GM21447 (cell line): ENCODE results near the gene WFDC11.
"Not testable (repeated sequence)": the region's sequence is repeated elsewhere in the genome, so short reads cannot be mapped to it uniquely, and the experiment has no call there.

Experiments
- ATAC-seq: cut with Tn5 transposase; IDR thresholded peaks from one replicate; pipeline ENCODE4 v1.9.1; 2021; ENCODE audit not compliant: unreplicated experiment

The WFDC11 gene

DNA sequence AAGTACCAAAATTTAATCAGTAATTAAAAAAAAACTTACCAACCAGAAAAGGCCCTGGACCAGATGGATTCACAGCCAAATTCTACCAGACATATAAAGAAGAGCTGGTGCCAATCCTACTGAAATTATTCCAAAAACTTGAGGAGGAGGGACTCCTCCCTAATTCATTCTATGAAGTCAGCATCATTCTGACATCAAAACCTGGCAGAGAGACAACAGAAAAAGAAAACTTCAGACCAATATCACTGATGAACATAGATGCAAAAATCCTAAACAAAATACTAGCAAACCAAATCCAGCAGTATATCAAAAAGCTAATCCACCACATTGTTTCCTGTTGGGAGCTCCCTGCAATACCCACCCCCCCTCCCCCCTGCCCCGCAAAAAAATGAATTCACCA is at the start of gene WFDC11:
WFDC11 (minus strand) TSS at position 101 of the 400 bp plus-strand sequence. CDS start 19,639 bp downstream, outside the sequence.
- no peak for ATAC-seq

DNA sequence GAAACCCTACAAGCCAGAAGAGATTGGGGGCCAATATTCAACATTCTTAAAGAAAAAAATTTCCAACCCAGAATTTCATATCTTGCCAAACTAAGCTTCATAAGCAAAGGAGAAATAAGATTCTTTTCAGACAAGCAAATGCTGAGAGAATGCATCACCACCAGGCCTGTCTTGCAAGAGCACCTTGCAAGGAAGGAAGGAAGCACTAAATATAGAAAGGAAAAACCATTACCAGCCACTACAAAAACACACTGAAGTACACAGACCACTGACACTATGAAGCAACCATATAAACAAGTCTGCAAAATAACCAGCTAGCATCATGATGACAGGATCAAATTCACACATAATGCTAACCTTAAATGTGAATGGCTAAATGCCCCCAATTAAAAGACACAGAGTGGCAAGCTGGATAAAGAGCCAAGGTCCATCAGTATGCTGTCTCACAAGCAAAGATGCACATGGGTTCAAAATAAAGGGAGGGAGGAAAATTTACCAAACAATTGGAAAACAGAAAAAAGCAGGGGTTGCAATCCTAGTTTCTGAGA is 46.2 kb upstream of the WFDC11 start:
- ATAC-seq, result not testable (repeated sequence)

DNA sequence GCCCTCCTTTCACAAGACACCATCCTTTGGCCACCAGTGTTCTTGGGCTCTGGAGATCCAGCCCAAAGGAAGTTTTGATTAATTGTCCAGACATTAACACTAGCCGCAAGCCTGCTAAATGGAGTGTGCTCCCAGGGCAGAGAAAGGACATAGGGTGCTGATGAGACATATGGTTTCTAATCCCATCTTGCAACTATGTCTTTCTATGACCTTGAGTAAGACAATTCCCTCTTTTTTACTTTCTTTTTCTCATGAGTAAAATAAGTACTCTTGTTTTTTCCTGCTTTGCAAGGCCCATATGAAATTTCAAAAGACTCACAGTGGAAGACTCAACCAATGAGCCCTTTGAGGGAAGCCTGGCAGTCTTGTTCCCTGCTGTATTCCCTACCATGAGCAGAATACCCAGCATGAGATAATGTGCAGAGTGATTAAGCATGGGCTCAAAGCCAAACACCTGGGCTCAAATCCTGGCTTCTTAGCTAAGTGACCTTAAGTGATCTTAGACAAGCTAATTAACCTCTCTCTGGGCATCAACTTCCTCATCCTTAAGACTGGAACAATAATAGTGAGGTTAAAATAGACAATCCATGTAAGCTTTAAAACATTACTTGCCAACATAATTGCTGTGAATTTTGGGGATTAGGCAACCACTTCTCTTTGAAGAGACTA is 35.1 kb upstream of the WFDC11 start, which contains the start of gene WFDC10B:
WFDC10B (minus strand) TSS at position 51 of the 669 bp plus-strand sequence. CDS start 19,027 bp downstream, outside the sequence.
- ATAC-seq, result no peak

DNA sequence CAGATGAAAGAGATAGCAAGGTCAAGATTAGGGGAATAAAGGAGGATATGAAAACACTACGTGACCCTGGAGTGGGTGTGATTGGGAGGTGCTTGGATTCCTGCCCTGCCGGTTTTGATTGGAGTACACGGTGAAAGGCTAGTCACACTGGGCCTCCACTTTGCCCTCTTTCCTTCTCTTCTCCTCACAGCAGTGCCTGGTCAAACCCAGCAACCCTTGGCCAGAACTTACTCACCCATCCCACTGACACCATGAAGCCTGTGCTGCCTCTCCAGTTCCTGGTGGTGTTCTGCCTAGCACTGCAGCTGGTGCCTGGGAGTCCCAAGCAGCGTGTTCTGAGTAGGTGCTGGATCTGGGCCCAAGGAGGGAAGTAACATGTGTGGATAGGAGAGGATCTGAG is 31.8 kb upstream of the WFDC11 start, which contains the start of gene WFDC13:
WFDC13 (plus strand) TSS at position 166 of the 400 bp plus-strand sequence; CDS start at position 252, 86 bp downstream.
- no peak for ATAC-seq

DNA sequence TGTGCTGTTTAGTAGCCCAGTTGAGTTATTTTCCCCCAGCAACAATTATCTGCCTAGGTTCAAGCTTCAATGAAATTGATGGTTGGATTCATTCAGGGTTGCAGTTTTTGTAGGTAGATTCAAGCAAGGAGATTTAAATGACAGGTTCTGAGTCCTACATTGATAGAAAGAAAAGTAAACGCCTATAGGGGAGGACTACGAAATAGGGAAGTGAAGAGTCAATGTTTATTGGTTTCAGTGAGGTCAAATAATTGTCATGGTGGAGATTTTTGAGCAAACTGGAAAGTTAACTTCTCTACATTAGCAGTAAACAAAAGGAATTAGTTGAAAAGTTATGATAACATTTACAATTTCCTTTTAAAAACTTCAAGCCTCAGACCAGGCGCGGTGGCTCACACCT is 31.1 kb upstream of the WFDC11 start:
- ATAC-seq, result no peak

DNA sequence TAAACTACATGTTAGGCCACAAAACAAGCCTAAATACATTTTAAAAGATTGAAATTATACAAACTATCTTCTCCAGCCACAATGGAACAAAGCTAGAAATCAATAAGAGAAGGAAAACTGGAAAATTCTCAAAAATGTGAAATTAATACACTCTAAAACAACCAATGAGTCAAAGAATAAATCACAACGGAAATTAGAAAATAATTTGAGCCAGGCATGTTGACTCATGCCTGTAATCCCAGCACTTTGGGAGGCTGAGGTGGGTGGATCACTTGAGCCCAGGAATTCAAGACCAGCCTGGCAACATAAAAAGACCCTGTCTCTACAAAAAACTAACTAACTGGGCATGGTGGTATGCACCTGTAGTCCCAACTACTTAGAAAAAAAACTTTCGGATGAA is 25.5 kb upstream of the WFDC11 start:
- no peak for ATAC-seq

DNA sequence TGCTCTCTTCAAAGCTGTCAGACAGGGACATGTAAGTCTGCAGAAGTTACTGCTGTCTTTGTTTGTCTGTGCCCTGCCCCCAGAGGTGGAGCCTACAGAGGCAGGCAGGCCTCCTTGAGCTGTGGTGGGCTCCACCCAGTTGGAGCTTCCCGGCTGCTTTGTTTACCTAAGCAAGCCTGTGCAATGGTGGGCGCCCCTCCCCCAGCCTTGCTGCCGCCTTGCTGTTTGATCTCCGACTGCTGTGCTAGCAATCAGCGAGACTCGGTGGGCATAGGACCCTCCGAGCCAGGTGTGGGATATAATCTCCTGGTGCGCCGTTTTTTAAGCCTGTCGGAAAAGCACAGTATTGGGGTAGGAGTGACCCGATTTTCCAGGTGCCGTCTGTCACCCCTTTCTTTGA is 23.3 kb upstream of the WFDC11 start:
- ATAC-seq, result not testable (repeated sequence)

DNA sequence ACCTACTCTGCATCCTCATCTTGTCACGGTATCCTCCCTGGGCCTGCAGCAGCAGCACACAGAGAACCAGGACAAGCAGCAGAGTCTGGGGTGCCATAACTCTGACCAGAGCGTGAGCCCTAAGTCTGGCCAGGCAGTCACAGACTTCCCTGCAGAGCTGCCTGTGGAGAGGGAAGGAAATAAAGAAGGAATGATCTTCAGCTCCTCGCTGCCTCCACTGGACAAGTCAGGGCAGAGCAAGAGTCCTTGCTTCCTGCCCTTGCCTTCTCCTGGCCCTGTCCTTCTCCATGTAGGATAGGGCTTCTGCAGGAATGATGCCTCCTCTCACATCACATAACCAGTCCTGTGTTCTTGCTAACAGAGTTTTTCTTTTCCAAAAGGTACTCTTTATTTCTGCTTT is 15.9 kb upstream of the WFDC11 start:
- ATAC-seq, result no peak

DNA sequence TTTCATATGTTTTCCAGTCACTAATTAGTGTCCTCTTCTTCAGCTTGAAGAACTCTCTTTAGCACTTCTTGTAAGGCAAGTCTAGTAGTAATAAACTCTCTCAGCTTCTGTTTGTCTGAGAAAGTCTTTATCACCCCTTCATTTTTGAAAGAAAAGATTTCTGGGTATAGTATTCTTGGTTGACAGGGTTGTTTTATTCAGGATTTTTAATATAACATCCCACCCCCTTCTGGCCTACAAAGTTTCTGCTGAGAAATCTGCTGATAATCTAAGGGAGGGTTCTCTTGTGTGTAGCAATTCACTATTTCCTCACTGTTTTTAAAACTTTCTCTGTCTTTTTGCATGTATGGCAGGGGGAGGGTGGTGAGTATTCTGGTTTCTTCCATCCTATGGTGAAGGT is 9.6 kb upstream of the WFDC11 start:
- no peak for ATAC-seq

DNA sequence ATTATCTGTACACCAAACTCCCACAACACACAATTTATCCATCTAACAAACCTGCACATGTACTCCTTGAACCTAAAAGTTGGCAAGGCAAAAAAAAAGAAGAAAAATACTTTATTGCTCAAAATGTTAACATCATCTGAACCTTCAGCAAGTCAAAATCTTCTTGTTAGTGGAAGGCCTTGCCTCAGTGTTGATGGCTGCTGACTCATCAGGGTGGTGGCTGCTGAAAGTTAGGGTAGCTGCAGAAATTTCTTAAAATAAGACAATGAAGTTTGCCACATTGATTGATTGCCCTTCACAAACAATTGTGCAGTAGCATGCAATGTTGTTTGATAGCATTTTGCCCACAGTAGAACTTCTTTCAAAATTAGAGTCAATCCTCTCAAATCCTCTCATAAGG is 2.7 kb upstream of the WFDC11 start:
- no peak for ATAC-seq

DNA sequence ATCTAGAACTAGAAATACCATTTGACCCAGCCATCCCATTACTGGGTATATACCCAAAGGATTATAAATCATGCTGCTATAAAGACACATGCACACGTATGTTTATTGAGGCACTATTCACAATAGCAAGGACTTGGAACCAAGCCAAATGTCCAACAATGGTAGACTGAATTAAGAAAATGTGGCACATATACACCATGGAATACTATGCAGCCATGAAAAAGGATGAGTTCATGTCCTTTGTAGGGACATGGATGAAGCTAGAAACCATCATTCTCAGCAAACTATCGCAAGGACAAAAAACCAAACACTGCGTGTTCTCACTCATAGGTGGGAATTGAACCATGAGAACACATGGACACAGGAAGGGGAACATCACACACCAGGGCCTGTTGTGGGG is 13.0 kb downstream of the WFDC11 start:
- not testable (repeated sequence) for ATAC-seq

DNA sequence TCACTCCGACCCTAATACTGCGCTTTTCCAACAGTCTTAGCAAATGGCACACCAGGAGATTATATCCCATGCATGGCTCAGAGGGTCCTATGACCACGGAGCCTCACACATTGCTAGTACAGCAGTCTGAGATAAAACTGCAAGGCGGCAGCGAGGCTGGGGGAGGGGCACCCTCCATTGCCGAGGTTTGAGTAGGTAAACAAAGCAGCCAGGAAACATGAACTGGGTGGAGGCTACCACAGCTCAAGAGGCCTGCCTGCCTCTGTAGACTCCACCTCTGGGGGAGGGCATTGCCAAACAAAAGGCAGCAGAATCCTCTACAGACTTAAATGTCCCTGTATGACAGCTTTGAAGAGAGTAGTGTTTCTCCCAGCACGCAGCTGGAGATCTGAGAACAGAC is 18.3 kb downstream of the WFDC11 start:
- ATAC-seq, result not testable (repeated sequence)

DNA sequence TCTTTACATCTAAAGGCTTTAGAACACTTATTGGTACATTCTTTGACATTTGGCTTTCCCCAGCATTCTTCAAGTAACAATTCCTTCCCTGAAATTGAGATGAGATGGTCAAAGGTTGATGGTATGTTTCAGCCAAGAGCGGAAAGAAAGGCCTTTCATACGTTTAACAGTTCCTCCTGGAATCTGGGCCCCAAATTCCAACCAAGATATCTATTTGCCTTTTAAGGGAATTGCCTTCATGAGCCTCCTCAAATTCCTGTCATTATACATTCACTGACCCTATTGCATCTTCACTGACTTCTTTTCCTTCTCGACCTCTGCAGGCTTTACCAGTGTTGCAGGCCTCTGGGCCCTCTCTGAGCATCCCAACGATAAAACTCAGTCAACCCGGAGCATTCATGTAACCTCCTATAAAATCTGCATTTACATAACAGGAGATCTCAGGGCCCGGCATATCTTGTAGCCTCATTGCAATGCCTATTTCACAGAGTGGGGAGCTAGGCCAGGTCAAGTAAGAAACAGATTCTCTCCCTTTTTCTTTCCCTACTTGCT is 20.7 kb downstream of the WFDC11 start:
- no peak for ATAC-seq

DNA sequence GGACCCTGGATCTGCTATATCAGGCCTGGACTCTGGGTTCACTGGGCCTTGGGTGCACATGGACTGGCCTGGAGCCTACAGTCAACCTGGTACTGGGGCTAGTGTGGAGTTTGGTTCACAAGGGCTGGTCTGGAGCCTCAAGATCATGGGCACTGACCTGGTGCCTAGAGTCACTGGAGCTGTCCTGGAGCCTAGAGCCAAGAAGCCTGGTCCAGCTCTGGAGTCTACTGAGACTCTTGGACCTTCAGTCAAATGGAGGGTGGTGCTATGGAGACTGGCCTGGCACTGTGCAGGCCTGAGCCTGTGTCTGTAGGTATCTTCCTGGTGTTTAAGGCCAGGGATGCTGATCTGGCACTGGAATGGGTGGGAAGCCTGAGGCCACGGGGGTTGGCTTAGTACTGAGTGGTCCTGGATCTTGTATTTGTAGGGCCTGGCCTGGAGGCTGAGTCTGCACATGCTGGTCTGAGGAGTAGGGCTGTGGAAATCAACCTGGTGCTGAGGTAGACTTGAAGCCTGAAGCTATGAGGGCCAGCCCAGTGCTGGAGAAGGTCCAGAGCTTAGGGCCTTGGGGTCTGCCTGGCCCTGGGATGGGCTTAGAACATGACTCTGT is 22.5 kb downstream of the WFDC11 start:
- ATAC-seq, result no peak

DNA sequence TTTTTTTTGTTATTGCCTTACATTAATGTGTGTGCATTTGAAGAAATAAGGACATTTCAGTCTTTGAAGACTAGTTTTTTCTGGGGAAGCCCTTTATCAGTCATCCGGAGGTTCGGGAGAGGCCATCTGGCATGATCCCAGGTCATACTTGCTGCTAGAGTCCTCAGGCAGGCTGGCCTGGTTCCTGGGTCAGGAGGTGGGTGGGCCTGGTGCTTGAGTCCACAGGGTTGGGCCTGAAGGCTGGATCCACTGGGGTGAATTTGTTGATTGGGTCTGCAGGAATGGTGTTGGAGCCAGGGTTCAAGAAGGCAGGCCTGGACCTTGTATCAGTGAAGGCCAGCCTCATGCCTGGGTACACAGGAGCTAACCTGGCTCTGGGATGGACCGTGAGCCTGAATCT is 23.2 kb downstream of the WFDC11 start:
- no peak for ATAC-seq

DNA sequence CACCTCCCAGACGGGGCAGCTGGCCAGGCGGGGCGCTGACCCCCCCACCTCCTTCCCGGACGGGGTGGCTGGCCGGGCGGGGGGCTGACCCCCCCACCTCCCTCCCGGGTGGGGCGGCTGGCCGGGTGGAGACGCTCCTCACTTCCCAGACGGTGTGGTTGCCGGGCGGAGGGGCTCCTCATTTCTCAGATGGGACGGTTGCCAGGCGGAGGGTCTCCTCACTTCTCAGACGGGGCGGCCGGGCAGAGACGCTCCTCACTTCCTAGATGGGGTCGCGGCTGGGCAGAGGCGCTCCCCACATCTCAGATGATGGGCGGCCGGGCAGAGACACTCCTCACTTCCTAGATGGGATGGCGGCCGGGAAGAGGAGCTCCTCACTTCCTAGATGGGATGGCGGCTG is 24.2 kb downstream of the WFDC11 start:
- not testable (repeated sequence) for ATAC-seq

DNA sequence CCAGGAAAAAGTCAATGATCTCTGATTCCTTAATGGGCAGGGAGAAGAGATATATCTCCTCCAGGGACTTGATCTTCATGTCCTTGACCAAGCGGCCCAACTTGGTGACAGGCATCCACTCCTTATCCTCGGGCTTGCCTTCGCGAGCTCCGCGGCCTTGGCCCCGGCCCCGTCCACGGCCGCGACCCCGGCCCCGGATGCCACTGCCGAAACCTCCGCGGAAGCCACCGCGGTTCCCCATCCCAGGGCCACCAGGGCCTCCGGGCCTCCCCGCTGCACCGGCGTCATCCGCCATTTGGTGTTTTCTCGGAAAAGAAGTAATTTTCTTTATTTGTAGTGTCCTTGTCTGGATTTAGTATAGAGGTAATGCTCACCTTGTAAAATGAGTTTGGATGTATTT is 29.0 kb downstream of the WFDC11 start:
- not testable (repeated sequence) for ATAC-seq

DNA sequence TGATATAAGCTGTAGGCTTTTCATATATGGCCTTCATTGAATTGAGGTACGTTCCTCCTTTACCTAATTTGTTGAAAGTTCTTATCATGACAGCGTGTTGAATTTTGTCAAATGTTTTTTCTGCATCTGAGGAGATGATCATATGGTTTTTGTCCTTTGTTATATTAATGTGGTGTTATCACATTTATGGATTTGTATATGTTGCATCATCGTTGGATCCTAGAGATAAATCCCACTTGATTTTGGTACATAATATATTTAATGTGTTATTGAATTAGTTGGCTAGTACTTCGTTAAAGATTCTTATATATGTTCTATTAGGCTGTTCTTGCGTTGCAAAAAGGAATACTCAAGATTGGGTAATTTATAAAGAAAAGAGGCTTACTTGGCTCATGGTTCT is 30.4 kb downstream of the WFDC11 start:
- ATAC-seq, result no peak

DNA sequence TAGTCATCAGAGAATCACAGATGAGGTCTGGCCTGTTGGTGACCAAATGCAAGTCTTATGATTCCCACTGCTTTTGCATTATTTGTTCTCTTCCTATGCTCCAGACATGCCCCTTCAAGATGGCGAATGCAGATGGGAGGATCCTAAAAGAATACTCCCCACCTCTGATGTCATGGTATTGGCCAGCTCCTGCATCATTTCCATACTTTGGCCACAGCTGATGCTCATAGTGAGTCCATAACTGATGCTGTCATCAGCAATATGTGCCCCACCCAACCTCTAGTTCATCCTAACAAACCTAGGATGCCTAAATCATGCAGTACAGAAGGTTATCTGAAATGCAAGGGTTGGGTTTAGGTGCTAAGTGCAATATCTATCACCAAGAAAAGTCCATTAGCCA is 33.5 kb downstream of the WFDC11 start:
- ATAC-seq, result no peak

DNA sequence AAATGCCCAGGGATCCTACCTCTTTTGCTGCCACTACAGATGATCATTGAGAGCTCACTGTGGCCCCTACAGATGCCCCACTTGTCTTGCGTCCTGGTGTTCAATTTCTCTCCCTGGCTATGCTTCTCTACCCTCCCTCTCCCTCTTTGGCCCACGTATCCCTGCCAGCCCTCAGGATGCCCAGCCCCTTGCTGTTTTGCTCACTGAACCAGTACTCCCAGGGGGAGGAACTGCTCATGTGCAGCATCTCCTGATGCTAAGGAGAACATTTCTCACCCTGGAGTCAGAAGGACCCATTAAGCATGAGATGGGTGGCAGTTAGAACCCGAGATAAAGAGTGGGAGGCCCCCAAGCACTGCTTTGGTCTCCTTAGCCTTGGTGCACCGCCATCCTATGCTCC is 38.9 kb downstream of the WFDC11 start, which contains the start of gene WFDC9:
WFDC9 (minus strand) TSS at position 101 of the 400 bp plus-strand sequence. CDS start 21,103 bp downstream, outside the sequence.
- no peak for ATAC-seq

DNA sequence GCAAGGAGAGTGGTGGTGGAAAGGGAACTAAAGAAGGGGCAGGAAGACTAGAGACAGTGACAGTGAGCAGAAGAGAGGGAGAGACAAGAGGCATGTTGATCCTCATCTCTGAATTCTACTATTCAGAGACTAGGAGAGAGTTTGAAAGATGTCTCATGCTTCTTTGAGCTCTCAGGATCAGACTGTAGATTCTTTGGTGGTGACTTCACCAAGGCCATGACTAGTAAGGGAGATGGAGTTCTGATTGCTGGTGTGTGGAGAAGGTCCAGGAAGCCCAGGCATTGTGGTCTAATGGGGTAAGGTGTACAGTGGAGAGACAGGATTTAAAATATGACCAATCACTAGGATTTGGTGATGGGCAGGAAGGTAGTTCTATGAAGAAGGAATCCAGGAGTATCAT is 39.7 kb downstream of the WFDC11 start:
- ATAC-seq, result no peak
